Activated T-helper 17 cell treated with anti-CD3 and anti-CD28 coated beads, Interleukin-2, amount 50 U/mL, for 72 hours (primary cell): ENCODE measurements around the gene CRADD. TPM values are rescaled to one million over a fixed set of nuclear protein-coding genes. Genes with fewer than 3 reads are reported as not detected.
A peak's percentile ranks its signal among the peaks of the same experiment; 100 is the strongest.
"Not testable (repeated sequence)": the region's sequence is repeated elsewhere in the genome, so short reads cannot be mapped to it uniquely, and the experiment has no call there.

Experiments used
- ATAC-seq: fragments of 150-1000 bp; cut with Tn5 transposase; replicated peaks from 2 replicates; pipeline ENCODE4 v1.10.0; 2021; ENCODE audit warnings: mild to moderate bottlenecking, moderate library complexity
- H3K27ac Mint-ChIP-seq: one replicate; pipeline ENCODE4 v1.8.0; 2022; ENCODE audit warnings: mixed read lengths
- H3K27me3 Mint-ChIP-seq: one replicate; pipeline ENCODE4 v1.8.0; 2022; ENCODE audit warnings: mixed read lengths
- H3K36me3 Mint-ChIP-seq: one replicate; pipeline ENCODE4 v1.8.0; 2022; ENCODE audit warnings: low read depth, mild to moderate bottlenecking, mixed read lengths
- H3K4me1 Mint-ChIP-seq: one replicate; pipeline ENCODE4 v1.8.0; 2022; ENCODE audit warnings: mixed read lengths
- H3K4me3 Mint-ChIP-seq: one replicate; pipeline ENCODE4 v1.8.0; 2022; ENCODE audit warnings: mild to moderate bottlenecking, mixed read lengths
- H3K9me3 Mint-ChIP-seq: one replicate; pipeline ENCODE4 v1.8.0; 2022; ENCODE audit warnings: mixed read lengths
- total RNA-seq, 2 donors: library from RNA; stranded (reverse); gene quantifications; one replicate each; pipeline ENCODE4 v1.2.3, GENCODE V29; 2022

The CRADD gene
- total RNA-seq, 2 donors from 2014 or later = 21.4 to 23.0 TPM

- no peaks in the 10 kb centered on the region for H3K36me3 Mint-ChIP-seq
- H3K27me3 Mint-ChIP-seq = no peaks in the 10 kb centered on the region
- H3K9me3 Mint-ChIP-seq = no peaks in the 10 kb centered on the region
- peak overlapping the region; percentile 58 for H3K27ac Mint-ChIP-seq
- no peak for ATAC-seq
- H3K4me3 Mint-ChIP-seq = peak overlapping the region; percentile 92
- H3K4me1 Mint-ChIP-seq = peaks cover 22% of the 10 kb centered on the region
These were observed 66.2 kb downstream of the CRADD start for GRCh38 chr12:93743229-93743998.

GRCh38 chr12:93743999-93744689, 67.0 kb downstream of the CRADD start:
- peak overlapping the region; percentile 92 for H3K4me3 Mint-ChIP-seq
- H3K27ac Mint-ChIP-seq = no peak overlapping the region
- no peaks in the 10 kb centered on the region for H3K36me3 Mint-ChIP-seq
- peaks cover 26% of the 10 kb centered on the region for H3K4me1 Mint-ChIP-seq
- H3K27me3 Mint-ChIP-seq = no peaks in the 10 kb centered on the region
- no peak for ATAC-seq
- H3K9me3 Mint-ChIP-seq = no peaks in the 10 kb centered on the region

GRCh38 chr12:93745286-93745685, 68.1 kb downstream of the CRADD start:
- no peaks in the 10 kb centered on the region for H3K27me3 Mint-ChIP-seq
- H3K4me1 Mint-ChIP-seq = peaks cover 34% of the 10 kb centered on the region
- H3K27ac Mint-ChIP-seq = peak overlapping the region; percentile 29
- H3K36me3 Mint-ChIP-seq = no peaks in the 10 kb centered on the region
- H3K9me3 Mint-ChIP-seq = no peaks in the 10 kb centered on the region
- H3K4me3 Mint-ChIP-seq = no peak overlapping the region
- ATAC-seq = no peak

GRCh38 chr12:93746572-93747168, 69.5 kb downstream of the CRADD start:
- Mint-ChIP-seq H3K9me3 (no peaks in the 10 kb centered on the region), H3K27me3 (no peaks in the 10 kb centered on the region), H3K36me3 (no peaks in the 10 kb centered on the region)

GRCh38 chr12:93748672-93749383, 71.7 kb downstream of the CRADD start:
- peaks cover 24% of the 10 kb centered on the region for H3K4me1 Mint-ChIP-seq
- H3K27ac Mint-ChIP-seq = peak overlapping the region; percentile 20
- H3K36me3 Mint-ChIP-seq = no peaks in the 10 kb centered on the region
- H3K4me3 Mint-ChIP-seq = no peak overlapping the region
- H3K27me3 Mint-ChIP-seq = no peaks in the 10 kb centered on the region
- H3K9me3 Mint-ChIP-seq = peaks cover 5% of the 10 kb centered on the region
- ATAC-seq = peak; percentile 75

More at GRCh38 chr12:93746572-93747168, 69.5 kb downstream of the CRADD start:
- Mint-ChIP-seq H3K4me1 (peaks cover 27% of the 10 kb centered on the region), H3K4me3 (no peak overlapping the region), H3K27ac (no peak overlapping the region)
- ATAC-seq = no peak

- Mint-ChIP-seq H3K9me3 (peaks cover 8% of the 10 kb centered on the region), H3K4me3 (peak overlapping the region; percentile 56), H3K36me3 (no peaks in the 10 kb centered on the region), H3K27ac (peak overlapping the region; percentile 29), H3K4me1 (peaks cover 21% of the 10 kb centered on the region), H3K27me3 (no peaks in the 10 kb centered on the region)
- no peak for ATAC-seq
These were observed 72.3 kb downstream of the CRADD start for GRCh38 chr12:93749515-93749914.

GRCh38 chr12:93750056-93750455, 72.9 kb downstream of the CRADD start:
- ATAC-seq = no peak
- Mint-ChIP-seq H3K36me3 (no peaks in the 10 kb centered on the region), H3K9me3 (peaks cover 13% of the 10 kb centered on the region), H3K27me3 (no peaks in the 10 kb centered on the region), H3K27ac (peak overlapping the region; percentile 29), H3K4me1 (peaks cover 24% of the 10 kb centered on the region), H3K4me3 (peak overlapping the region; percentile 56)

- Mint-ChIP-seq H3K4me1 (peaks cover 17% of the 10 kb centered on the region), H3K4me3 (no peak overlapping the region), H3K27me3 (no peaks in the 10 kb centered on the region), H3K36me3 (no peaks in the 10 kb centered on the region), H3K27ac (peak overlapping the region; percentile 12), H3K9me3 (peaks cover 13% of the 10 kb centered on the region)
- ATAC-seq = no peak
These were observed 74.9 kb downstream of the CRADD start for GRCh38 chr12:93751864-93752610.

- Mint-ChIP-seq H3K27ac (no peak overlapping the region), H3K4me1 (peaks cover 22% of the 10 kb centered on the region), H3K9me3 (peaks cover 13% of the 10 kb centered on the region), H3K27me3 (no peaks in the 10 kb centered on the region), H3K36me3 (no peaks in the 10 kb centered on the region), H3K4me3 (no peak overlapping the region)
- no peak for ATAC-seq
These were observed 76.1 kb downstream of the CRADD start for GRCh38 chr12:93753285-93753684.

- H3K4me1 Mint-ChIP-seq = peaks cover 20% of the 10 kb centered on the region
- H3K4me3 Mint-ChIP-seq = no peak overlapping the region
- H3K27me3 Mint-ChIP-seq = no peaks in the 10 kb centered on the region
- peaks cover 13% of the 10 kb centered on the region for H3K9me3 Mint-ChIP-seq
- no peaks in the 10 kb centered on the region for H3K36me3 Mint-ChIP-seq
- no peak overlapping the region for H3K27ac Mint-ChIP-seq
- ATAC-seq = no peak
These were observed 76.8 kb downstream of the CRADD start for GRCh38 chr12:93753838-93754429.

- H3K36me3 Mint-ChIP-seq, H3K27ac Mint-ChIP-seq, H3K27me3 Mint-ChIP-seq, H3K4me3 Mint-ChIP-seq: not testable (repeated sequence)
- H3K4me1 Mint-ChIP-seq = peaks cover 23% of the 10 kb centered on the region
- H3K9me3 Mint-ChIP-seq = peaks cover 13% of the 10 kb centered on the region
- ATAC-seq = peak; percentile 26
These were observed 77.7 kb downstream of the CRADD start for GRCh38 chr12:93754859-93755258.

- Mint-ChIP-seq H3K4me3 (no peak overlapping the region), H3K27me3 (no peaks in the 10 kb centered on the region), H3K9me3 (peaks cover 13% of the 10 kb centered on the region), H3K27ac (no peak overlapping the region), H3K36me3 (no peaks in the 10 kb centered on the region), H3K4me1 (peaks cover 30% of the 10 kb centered on the region)
- no peak for ATAC-seq
These were observed 79.1 kb downstream of the CRADD start for GRCh38 chr12:93756288-93756687.

GRCh38 chr12:93757792-93758694, 80.9 kb downstream of the CRADD start:
- Mint-ChIP-seq H3K4me1 (peaks cover 40% of the 10 kb centered on the region), H3K4me3 (no peak overlapping the region), H3K36me3 (no peaks in the 10 kb centered on the region), H3K9me3 (peaks cover 8% of the 10 kb centered on the region), H3K27ac (no peak overlapping the region), H3K27me3 (no peaks in the 10 kb centered on the region)
- no peak for ATAC-seq
